Suprapubic skin (tissue), 4 donors: ENCODE data around the gene RPRD1B. TPM values are rescaled to one million over a fixed set of nuclear protein-coding genes. Genes with fewer than 3 reads are reported as not detected.

ENCODE experiments used
- DNase-seq, 2 donors: peaks; one replicate each; pipeline ENCODE4 v3.0.0-alpha.2; 2019; ENCODE audit warnings: low spot score in 2 of 2
- H3K27ac ChIP-seq: fragments of 200-600 bp; sonication (generic); one replicate; pipeline ENCODE4 v1.5.1; 2019
- H3K27me3 ChIP-seq: fragments of 200-600 bp; sonication (generic); one replicate; pipeline ENCODE4 v1.5.1; 2019
- H3K36me3 ChIP-seq: fragments of 200-600 bp; sonication (generic); one replicate; pipeline ENCODE4 v1.5.1; 2019
- H3K4me1 ChIP-seq: fragments of 200-600 bp; sonication (generic); one replicate; pipeline ENCODE4 v1.5.1; 2019
- H3K4me3 ChIP-seq: fragments of 200-600 bp; sonication (generic); one replicate; pipeline ENCODE4 v1.5.1; 2019; ENCODE audit warnings: mild to moderate bottlenecking
- H3K9me3 ChIP-seq: fragments of 200-600 bp; sonication (generic); one replicate; pipeline ENCODE4 v1.5.1; 2019
- CTCF ChIP-seq, 2 donors: fragments of 200-600 bp in 1 of 2; fragments of 450-650 bp in 1 of 2; sonication (generic) in 1 of 2; IDR thresholded peaks; one replicate each; pipeline ENCODE4 v1.5.1; 2016 to 2019; ENCODE audit warnings: antibody characterized with exemption in 2 of 2, mild to moderate bottlenecking in 1 of 2, moderate library complexity in 1 of 2
- EP300 ChIP-seq: sonication (generic); formaldehyde crosslinking; IDR thresholded peaks from one replicate; pipeline ENCODE4 v1.6.1; 2017; ENCODE audit warnings: antibody characterized with exemption
- POLR2A ChIP-seq, 2 donors: fragments of 450-650 bp; IDR thresholded peaks; one replicate each; pipeline ENCODE4 v1.6.1; 2017; ENCODE audit warnings: antibody characterized with exemption in 2 of 2, mild to moderate bottlenecking in 2 of 2, moderate library complexity in 2 of 2
- POLR2AphosphoS5 ChIP-seq, 3 donors: sonication (generic); formaldehyde crosslinking; IDR thresholded peaks; one replicate each; pipeline ENCODE4 v1.6.1; 2017; ENCODE audit warnings: antibody characterized with exemption in 3 of 3
- WGBS: methylation state at CpG from one replicate; pipeline ENCODE4 v1.1.5; 2018; 5-methylcytosine and 5-hydroxymethylcytosine counted together
- total RNA-seq, 4 donors: library from RNA; depleted of rRNA; stranded (reverse); fragments of >200 nt; gene quantifications; one replicate each; pipeline ENCODE4 v1.1.0, GENCODE V29; 2016

Gene RPRD1B
- total RNA-seq, 4 donors from 2014 or later: 24.7 to 45.6 (median 27.7) TPM

GRCh38 chr20:37987602-37988290 is 45.8 kb upstream of the RPRD1B start:
- Histone ChIP-seq H3K9me3 (no peaks in the 10 kb centered on the region), H3K4me1 (peaks cover 29% of the 10 kb centered on the region), H3K4me3 (no peak overlapping the region), H3K27ac (peak overlapping the region; percentile 7), H3K36me3 (peaks cover 14% of the 10 kb centered on the region), H3K27me3 (no peaks in the 10 kb centered on the region)
- 64% methylated on average over 12 of the region's 12 CpGs for WGBS
- DNase-seq: no peak
- TF ChIP-seq POLR2A (IDR thresholded peaks at IDR 0.05): no peak
- no peak for TF ChIP-seq CTCF (IDR thresholded peaks at IDR 0.05)
- no peak for TF ChIP-seq POLR2AphosphoS5 (IDR thresholded peaks at IDR 0.05)
- TF ChIP-seq EP300: no peak

GRCh38 chr20:37988306-37988954 is 45.1 kb upstream of the RPRD1B start:
- peaks cover 36% of the 10 kb centered on the region for H3K4me1 ChIP-seq
- H3K27me3 ChIP-seq: no peaks in the 10 kb centered on the region
- no peak for DNase-seq
- TF ChIP-seq POLR2A (IDR thresholded peaks at IDR 0.05) (no peak), EP300 (no peak), POLR2AphosphoS5 (IDR thresholded peaks at IDR 0.05) (no peak)
- H3K27ac ChIP-seq: no peak overlapping the region
- peaks cover 10% of the 10 kb centered on the region for H3K36me3 ChIP-seq
- H3K9me3 ChIP-seq: no peaks in the 10 kb centered on the region
- 83% methylated on average over 5 of the region's 5 CpGs for WGBS
- no peak overlapping the region for H3K4me3 ChIP-seq

GRCh38 chr20:37989601-37990295 is 43.8 kb upstream of the RPRD1B start:
- whole genome bisulfite sequencing: 71% methylated on average over 7 of the region's 7 CpGs
- H3K4me1 ChIP-seq: peaks cover 36% of the 10 kb centered on the region
- DNase-seq: peak; percentile 43 to 69
- H3K36me3 ChIP-seq: peaks cover 22% of the 10 kb centered on the region
- H3K9me3 ChIP-seq: no peaks in the 10 kb centered on the region
- H3K27me3 ChIP-seq: no peaks in the 10 kb centered on the region
- no peak overlapping the region for H3K27ac ChIP-seq
- TF ChIP-seq POLR2AphosphoS5 (IDR thresholded peaks at IDR 0.05) (no peak), EP300 (no peak), POLR2A (IDR thresholded peaks at IDR 0.05) (no peak), CTCF (IDR thresholded peaks at IDR 0.05) (no peak)
- H3K4me3 ChIP-seq: no peak overlapping the region

GRCh38 chr20:37990571-37991151 is 42.9 kb upstream of the RPRD1B start:
- Histone ChIP-seq H3K27ac (no peak overlapping the region), H3K4me3 (no peak overlapping the region), H3K27me3 (no peaks in the 10 kb centered on the region), H3K9me3 (no peaks in the 10 kb centered on the region), H3K4me1 (peaks cover 35% of the 10 kb centered on the region), H3K36me3 (peaks cover 31% of the 10 kb centered on the region)
- 60% methylated on average over 10 of the region's 10 CpGs for WGBS
- peak; percentile 74 to 80 for DNase-seq
- TF ChIP-seq EP300: no peak
- TF ChIP-seq POLR2AphosphoS5 (IDR thresholded peaks at IDR 0.05): no peak
- TF ChIP-seq CTCF (IDR thresholded peaks at IDR 0.05): no peak
- no peak for TF ChIP-seq POLR2A (IDR thresholded peaks at IDR 0.05)

GRCh38 chr20:37991157-37991866 is 42.2 kb upstream of the RPRD1B start:
- Histone ChIP-seq H3K4me3 (no peak overlapping the region), H3K27ac (no peak overlapping the region), H3K27me3 (no peaks in the 10 kb centered on the region), H3K36me3 (peaks cover 38% of the 10 kb centered on the region), H3K4me1 (peaks cover 30% of the 10 kb centered on the region), H3K9me3 (no peaks in the 10 kb centered on the region)
- 80% methylated on average over 4 of the region's 4 CpGs for WGBS
- DNase-seq: peak in 1 of 2 donors; percentile 16
- TF ChIP-seq POLR2AphosphoS5 (IDR thresholded peaks at IDR 0.05) (no peak), CTCF (IDR thresholded peaks at IDR 0.05) (no peak), POLR2A (IDR thresholded peaks at IDR 0.05) (no peak), EP300 (no peak)
